A172 (cell line): ENCODE results near the gene PRKAR2B. TPM values are rescaled to one million over a fixed set of nuclear protein-coding genes. Genes with fewer than 3 reads are reported as not detected.
A peak's percentile ranks its signal among the peaks of the same experiment; 100 is the strongest.
"Not testable (repeated sequence)": the region's sequence is repeated elsewhere in the genome, so short reads cannot be mapped to it uniquely, and the experiment has no call there.

Source experiments
- DNase-seq: peaks from one replicate; pipeline ENCODE4 v3.0.0-alpha.2; 2015; ENCODE audit warnings: low spot score
- total RNA-seq: library from RNA; depleted of rRNA; stranded (reverse); fragments of >200 nt; shearing (Covaris generic); gene quantifications from 2 replicates; pipeline ENCODE4 v1.2.3, GENCODE V29; 2014

Gene PRKAR2B
- total RNA-seq, 1 experiment from 2014 or later = 13.9 TPM

DNA sequence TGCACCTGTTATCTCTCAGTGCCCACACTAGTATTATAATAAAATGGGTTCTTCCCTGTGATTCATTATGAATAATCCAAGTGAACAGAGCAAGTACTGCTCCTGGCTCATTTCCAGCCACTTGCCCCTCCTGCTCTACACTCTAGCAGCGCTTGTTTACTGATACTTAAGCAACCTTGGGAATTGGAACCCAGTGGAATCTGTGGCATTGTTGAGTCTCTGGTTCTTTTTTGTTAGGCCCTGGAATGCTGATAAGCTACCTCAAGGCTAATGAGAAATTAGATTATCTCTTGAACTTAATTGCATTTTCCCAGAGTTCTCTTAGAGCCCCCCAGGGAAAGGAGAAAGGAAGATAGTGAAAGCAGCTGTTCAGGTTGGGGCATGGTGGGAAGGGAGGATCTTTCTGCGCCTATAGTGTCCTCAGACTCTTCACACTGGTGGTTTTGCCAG lies 34.0 kb downstream of the PRKAR2B start:
- peak; percentile 90 for DNase-seq

DNA sequence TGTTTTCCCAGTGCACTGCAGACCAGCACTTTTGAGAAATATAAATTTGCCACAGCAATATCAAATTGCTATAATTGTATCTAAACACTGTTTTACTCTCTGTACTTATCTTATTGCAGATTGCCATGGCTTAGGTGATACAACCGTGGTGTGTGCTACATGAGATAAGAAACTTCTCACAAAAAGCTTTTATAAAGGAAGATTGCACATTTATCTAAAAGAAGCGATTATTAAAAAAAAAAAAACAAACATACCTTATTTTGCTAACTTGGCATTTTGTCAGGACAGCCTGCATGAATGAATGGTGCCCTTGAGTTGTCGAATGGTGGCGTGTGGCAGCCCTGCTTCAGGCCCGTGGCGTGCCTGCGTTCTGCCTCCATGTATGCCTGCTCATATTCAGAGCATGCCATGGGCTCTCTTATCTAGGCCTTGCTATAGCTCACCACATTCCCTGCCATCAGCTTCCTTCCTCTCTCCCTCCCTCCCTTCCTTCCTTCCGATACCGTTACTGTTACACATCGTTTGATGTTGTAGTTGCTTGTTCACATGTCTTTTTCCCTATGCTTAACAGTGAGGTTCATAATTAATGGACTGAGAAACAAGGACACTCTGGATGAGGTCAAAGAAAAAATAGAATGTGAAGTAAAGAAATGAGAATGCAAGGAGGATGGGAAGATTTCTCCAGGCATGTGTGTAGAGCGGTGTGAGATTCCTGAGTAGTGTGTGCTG lies 34.9 kb downstream of the PRKAR2B start:
- no peak for DNase-seq

DNA sequence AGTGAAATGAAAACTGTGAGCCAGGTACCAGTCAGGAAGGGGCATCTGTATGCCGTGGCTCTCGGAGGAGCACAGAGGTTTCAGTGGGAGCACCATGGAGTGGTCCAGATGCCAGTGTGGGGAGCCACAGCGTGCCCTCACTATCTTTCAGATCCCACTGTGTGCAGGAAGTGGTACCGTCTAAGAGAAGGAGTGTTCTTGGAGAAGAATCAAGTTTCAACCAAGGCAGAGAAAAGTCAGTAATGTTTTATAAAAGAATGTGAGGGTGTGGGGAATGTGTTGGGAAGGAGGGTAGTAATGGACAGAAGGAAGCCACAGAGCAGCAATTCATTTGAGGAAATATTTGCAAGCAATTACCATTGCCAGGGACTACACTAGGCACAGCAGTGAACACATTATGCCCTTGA lies 35.6 kb downstream of the PRKAR2B start:
- DNase-seq = peak; percentile 3

DNA sequence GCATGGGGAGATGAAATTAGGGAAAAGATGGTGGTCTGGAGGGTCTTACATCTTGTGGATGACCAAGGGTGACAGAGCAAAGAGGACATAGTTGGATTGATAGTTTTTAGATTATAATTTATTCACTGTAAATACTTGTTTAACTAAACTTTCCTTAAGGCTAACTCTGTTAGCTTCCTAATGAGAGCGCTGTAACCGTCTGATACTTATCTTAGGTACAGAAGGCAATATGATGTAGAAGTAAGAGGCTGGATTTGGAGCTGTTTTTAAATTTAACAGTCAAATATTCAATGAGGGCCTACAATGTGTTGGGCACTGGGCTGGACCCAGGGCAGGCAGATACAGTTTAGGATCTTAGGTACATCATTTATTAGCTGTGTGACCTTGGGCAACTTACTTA lies 36.0 kb downstream of the PRKAR2B start:
- no peak for DNase-seq

DNA sequence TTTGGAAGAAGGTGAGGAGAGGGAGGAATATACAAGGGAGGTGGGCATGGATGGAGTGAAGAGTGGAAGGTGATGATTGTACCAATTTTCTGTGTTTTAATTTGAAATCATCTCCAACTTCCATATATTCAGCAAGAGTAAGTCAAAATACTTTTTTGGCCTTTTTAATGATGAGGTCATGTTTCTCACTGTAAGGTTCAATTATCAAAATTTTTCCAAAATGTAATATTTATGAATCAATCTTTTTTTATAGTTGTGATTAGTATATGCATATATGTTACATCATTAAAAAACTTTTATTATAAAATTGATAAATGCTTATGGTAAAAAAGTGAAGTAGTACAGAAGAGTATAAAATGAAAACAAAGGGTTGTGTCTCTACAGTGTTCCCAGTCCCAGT lies 40.7 kb downstream of the PRKAR2B start:
- DNase-seq = no peak

DNA sequence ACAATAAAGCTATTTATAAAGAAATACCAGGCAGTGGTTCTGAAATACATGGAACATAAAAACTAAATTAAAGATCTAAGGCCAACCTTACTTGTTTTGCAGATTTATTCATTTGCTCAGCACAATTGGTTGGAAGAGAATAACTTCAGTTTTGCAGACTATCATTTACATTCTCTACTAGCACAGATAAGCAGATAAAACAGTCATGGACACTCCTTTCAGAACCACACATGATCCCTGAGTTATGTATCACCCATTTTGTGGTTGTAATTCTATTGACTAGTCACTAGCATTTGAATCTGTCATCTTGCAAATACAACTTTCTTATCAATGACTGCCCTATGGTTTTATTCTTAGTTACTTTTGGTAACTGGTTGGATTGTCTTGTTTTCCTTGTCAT lies 45.1 kb downstream of the PRKAR2B start:
- no peak for DNase-seq

DNA sequence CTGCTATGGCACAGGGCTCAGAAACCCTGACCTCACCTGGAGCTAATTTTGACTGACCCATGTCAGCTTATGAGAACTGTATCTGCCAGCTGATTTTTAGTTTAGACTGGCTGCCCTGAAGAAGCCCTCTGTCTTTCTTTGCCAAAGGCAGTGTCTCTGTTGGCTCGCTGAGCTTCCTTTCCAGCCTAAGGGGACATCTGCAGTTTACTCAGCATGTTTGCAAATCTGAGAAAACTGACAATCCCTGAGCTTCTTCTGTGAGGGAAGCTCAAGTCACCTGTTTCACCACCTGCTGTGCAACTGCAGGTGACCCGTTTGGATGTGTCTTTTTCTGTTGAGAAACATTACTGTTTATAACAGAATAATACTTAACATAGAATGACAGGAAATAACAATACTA lies 46.0 kb downstream of the PRKAR2B start:
- no peak for DNase-seq

DNA sequence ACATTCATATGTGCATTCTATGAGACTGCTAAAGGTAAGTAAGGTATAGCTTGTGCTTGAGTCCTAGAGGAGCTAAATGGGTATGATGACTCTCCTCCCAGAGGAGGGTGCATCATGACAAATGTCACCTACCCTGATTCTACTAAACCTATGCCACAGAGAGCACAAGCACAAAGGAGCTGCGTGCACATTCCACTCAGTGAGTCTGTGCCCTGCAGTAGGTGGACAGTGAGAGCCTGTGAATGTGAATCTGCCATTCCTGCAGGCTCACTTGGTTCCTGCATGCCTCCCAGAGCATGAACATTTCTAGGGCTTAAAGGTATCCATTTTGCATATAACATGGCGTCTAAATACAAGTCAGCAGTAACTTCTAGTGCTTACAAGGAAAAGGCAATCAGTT lies 46.8 kb downstream of the PRKAR2B start:
- DNase-seq = no peak

DNA sequence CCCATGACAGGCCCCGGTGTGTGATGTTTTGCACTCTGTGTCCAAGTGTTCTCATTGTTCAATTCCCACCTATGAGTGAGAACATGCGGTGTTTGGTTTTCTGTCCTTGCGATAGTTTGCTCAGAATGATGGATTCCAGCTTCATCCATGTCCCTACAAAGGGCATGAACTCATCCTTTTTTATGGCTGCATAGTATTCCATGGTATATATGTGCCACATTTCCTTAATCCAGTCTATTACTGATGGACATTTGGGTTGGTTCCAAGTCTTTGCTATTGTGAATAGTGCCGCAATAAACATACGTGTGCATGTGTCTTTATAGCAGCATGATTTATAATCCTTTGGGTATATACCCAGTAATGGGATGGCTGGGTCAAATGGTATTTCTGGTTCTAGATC lies 49.2 kb downstream of the PRKAR2B start:
- not testable (repeated sequence) for DNase-seq

DNA sequence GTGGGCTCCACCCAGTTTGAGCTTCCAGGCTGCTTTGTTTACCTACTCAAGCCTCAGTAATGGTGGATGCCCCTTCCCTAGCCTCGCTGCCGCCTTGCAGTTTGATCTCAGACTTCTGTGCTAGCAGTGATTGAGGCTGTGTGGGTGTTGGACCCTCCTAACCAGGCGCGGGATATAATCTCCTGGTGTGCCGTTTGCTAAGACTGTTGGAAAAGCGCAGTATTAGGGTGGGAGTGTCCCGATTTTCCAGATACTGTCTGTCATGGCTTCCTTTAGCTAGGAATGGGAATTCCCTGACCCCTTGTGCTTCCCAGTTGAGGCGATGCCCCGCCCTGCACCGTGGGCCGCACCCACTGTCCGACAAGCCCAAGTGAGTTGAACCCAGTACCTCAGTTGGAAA lies 54.6 kb downstream of the PRKAR2B start:
- not testable (repeated sequence) for DNase-seq

DNA sequence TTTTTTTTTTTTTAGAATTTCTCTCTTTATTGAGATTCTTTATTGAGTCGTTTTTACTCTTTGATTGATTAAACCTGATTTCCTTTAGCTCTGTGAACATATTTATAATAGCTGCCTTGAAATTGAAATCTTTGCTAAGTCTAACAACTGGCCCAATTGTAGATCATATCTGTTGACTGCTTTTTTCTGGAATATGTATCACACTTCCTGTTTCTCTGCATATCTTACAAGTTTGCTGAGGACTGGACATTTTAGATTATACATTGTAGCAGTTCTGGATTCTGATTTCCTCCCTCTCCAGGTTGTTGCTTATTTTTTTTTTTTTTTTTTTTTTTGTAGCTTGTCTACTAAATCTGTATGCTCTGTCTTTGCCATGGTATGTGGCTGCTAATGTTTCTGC lies 56.3 kb downstream of the PRKAR2B start:
- no peak for DNase-seq

DNA sequence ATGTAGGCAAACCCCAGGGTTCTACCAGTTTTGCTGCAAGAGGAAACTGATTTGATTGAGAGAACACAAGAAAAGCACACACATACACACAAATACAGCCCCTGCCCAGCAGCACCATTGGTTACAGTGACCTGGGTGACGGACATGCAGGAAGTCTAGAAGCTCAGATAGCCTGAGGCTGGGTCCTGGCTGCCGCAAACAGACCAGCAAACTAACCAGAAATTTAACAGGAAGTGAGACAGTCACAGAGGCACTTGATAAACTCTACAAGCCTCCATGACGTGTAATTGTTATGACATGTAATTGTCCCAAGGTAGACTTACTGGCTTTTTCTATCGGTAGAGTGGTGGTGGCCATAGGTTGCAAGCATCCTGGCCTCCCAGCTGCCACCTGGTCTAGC lies 58.9 kb downstream of the PRKAR2B start:
- peak; percentile 82 for DNase-seq

DNA sequence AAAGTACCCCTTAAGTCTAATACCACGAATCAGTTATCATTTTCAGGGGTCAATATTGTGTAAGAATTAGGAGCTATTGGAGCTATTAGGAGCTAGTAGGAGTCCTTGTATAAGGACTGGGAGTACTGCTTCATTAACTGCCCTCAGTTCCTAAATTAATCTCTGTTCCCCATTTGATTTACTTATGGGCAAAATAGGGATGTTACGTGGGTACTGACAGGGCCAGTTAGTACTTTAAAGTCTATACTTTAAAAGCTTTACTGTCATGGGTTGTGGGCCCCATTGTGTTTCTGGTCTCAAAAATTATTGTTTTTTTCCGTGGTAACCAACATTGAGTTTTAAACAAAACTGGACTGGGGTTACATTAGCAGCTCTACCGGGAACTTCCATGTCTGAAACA lies 60.3 kb downstream of the PRKAR2B start:
- no peak for DNase-seq

DNA sequence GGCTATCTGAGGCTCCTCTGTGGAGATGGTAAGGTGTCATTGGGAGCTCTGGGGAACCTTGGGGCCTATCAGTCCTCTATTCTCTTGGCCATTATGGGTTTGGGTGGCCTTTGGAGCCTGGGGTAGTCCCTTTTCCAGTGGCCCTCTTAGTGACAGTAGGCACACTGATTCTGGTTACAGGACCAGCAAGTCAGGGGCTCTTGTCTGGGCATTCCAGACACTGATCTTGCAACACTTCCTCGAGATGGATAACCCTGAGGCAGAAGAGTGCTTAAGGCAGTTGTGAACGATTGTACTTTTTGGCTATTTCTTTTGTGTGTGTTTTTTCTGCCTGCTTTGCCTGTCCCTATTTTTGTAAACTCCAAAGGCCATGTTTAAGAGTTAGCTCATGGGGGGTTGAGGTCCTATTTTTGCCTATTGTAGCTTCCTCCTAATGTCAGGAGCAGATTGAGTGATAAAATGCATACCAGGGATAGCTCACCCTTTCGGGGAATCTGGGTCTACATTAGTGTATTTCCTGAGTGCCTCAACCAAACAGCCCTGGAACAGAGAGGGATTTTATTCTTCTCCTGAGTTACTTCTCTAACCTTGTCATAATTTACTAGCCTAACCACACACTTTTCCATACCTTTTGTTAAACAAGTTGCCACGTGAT lies 61.2 kb downstream of the PRKAR2B start:
- no peak for DNase-seq

DNA sequence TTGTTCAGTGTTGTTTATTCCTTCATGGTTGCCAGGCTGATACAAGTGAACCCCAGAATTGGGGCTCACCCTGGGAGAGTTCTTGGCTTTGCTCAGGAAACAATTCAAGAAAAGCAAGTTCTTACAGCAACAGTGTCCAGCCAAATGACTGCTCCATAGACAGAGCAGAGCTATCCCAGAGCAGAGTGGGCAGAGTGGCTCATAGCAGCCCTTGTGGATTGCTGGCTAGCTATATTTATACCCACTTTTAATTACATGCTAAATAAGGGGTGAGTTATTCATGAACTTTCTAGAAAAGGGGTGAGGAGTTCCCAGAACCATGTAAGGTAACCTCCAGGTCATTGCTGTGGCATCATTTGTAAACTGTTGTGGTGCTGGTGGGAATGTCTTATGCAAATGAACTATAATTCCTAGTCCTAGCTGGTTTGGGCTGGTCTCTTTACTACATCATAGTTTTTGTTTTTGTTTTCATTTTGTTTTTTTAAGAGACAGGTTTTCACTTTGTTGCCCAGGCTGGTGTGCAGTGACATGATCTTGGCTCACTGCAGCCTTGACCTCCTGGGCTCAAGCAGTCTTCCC lies 64.4 kb downstream of the PRKAR2B start:
- DNase-seq = no peak

DNA sequence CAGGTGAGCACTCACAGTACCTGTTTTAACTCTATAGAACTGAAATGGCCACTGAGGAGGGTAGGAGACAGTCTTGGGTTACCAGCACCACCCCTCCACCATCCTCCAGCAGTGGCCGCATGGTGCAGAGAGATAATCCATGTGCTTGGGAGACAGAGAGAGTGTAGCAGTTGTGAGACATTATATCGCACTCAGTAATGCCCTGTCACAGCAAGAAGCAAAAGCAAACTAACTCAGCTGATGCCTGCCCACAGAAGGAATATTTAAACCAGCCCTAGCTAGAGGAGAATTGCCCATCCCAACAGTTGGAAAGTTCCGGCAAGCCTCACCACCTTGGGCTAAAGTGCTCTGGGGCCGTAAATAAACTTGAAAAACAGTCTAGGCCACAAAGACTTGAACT lies 65.5 kb downstream of the PRKAR2B start:
- no peak for DNase-seq

DNA sequence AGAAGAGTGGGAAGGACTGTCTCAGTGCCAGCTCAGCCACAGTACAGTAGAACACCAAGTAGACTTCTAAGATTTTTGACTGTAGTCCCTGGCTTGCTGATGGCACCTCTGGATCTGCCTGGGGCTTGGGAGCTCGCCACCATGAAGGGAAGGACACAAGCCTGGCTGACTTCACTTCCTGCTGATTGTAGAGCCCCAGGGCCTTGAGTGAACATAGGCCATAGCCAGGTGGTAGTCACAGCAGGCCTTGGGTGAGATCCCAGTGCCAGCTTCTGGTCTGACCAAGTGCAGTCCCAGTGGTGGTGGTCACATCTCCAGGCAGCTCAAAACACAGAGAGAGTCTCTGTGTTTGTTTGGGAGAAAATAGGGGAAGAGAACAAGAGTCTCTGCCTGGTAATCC lies 66.7 kb downstream of the PRKAR2B start:
- DNase-seq = no peak

DNA sequence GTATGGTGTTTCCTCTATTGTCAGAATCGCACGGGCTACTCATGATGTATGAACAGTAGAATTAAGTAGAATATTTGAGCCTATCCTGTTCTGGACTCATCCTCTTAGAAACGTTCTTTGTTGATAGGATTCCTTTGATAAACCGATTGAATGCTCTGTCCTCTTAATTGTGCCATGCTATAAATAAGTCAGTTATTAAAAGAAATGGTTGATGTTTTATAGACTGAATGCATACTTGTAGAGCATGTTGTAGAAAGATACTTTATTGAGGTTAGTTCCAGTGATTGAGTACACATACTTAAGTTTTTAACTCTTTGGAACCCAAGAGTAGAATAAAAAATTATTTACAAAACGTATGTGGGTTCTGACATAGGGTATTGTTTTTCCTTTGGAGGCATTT lies 69.4 kb downstream of the PRKAR2B start:
- DNase-seq = no peak

DNA sequence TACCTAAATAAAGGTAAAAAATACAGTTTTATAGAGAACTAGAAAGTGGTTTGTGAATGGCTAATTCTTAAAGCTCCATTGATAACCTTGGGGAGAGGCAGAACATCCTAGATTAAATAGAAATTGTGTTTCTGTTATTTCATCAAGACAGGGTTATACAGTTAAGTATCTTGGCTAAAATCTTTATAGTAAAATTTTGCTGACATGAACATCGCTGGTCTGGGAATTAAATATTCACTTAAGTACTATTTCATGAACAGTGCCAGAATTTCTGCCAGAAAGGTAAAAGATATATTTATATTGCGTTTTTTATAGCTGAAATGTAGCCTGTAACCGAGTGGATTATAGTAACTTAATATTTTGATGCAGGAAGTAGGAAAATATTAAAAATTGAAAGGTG lies 70.6 kb downstream of the PRKAR2B start:
- DNase-seq = no peak

DNA sequence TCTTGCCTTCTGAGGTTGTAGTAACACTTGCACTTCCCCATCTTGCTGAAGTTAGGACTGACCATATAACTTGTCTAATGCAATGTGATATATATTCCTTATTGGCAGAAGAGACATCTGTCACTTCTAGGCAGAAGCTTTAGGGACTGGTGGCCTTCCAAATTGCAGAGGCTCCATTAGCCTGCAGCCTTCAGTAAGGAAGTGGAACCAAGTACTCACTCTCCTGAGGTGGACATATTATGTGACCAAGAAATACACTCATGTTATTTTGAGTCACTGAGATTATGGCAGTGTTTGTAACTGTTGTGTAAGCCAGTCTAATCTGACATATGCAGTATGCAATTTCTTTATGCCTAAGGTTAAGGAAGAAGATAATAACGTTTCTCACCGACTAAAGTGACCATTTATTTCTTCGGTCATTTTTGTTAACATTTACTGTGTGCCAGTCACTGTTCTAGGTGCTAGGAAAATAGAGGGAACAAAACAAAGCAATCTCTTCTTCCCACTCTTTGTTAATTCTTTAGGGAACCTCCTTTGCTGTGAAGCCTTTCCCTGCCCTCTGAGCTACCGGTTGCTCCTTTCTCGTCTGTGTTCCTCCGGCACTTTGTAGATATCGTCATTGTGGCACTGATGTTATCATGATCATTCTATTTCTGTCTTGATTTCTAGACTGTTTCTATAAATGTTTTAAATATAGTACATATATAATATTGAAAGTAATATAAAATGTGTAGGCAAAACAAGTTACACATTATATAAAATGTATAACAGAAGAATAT lies 71.4 kb downstream of the PRKAR2B start:
- no peak for DNase-seq

DNA sequence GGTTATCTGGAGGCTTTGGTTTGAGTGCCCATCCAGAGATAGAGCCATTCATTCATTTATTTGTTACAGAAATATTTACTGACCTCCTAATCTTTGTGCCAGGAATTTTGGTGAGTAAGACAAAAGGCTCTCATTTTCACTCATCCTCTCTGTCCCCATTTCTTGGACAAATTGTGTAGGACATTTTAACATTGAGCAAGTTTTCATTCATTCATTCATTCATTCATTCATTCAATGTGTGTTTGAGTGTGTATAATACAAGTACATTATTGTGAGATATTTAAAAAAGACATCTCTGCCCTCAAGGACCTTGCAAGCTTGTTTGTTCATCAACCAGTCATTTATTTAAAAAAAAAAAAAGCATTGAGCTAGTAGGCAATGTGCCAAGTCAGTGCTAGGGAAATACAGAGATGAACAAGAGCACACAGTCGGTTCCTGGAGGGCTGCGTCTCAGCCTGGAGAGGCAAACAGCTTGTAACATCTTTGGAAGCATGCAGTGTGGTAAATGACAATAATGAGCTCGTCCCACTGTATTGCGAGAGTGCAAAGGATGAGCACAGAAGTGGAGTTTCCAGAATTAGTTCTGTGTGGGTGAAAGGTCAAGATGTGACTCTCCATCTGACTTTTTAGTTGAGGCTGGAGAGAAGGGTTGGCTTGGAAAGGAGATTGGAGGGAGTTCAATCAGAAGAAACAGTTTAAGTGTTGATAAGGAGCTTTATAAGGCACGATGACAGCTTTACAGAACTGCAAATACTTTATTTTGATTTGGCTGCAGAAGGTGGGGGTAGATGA lies 73.8 kb downstream of the PRKAR2B start:
- no peak for DNase-seq
